Activated T-helper 1 cell treated with Interleukin-2 at 50 U/mL for 16 hours (primary cell): ENCODE results near the gene FASTKD3.
A peak's percentile ranks its signal among the peaks of the same experiment; 100 is the strongest.
"Not testable (repeated sequence)": the region's sequence is repeated elsewhere in the genome, so short reads cannot be mapped to it uniquely, and the experiment has no call there.

ENCODE experiments used
- DNase-seq: peaks from one replicate; pipeline ENCODE4 v3.0.0-alpha.2; 2020; ENCODE audit warnings: low read depth

FASTKD3 gene, protein sequence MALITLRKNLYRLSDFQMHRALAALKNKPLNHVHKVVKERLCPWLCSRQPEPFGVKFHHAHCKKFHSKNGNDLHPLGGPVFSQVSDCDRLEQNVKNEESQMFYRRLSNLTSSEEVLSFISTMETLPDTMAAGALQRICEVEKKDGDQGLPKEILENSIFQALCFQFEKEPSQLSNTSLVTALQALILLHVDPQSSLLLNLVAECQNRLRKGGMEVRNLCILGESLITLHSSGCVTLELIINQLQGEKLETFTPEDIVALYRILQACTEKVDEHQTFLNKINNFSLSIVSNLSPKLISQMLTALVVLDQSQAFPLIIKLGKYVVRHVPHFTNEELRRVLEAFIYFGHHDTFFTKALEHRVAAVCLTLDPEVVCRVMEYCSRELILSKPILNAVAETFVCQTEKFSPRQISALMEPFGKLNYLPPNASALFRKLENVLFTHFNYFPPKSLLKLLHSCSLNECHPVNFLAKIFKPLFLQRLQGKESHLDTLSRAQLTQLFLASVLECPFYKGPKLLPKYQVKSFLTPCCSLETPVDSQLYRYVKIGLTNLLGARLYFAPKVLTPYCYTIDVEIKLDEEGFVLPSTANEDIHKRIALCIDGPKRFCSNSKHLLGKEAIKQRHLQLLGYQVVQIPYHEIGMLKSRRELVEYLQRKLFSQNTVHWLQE

DNA sequence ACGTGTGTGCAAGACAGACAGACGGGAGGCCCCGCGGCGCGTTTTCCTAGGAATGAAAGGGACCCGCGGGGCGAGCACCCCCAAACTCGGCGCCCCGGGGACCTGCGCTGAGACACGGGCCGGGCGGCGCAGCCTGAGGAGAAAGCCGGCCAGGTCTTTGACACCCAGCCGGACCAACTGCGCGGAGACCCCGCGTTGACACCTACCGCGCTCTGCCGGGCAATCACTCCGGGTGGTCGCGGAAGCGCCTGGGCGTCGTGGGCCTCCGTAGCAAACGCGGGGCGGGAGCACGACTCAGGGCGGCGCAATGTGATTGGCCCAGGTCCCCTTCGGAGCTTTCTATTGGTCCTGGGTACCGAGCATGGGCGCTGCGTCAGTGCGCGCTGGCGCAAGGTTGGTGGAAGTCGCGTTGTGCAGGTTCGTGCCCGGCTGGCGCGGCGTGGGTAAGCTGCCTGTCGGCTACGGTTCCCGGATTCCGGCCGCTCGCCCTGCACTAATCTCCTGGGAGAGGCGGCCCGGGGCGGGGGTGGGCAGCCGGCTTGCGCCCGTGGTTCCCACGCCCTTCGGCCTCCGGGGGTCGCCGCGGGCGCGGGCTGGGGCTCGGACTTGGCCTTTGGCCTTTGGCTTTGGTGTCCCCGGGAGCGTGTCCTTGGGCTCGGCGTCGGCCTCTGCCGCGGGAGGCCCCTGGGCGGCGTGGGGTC lies at the start of gene FASTKD3, which contains the start of gene MTRR:
Gene FASTKD3, minus strand, starts transcription at position 259 of the 701 bp plus-strand sequence. CDS start 948 bp downstream, outside the sequence.
Gene MTRR, plus strand, starts transcription at position 376 of the 701 bp plus-strand sequence. CDS start 1,647 bp downstream, outside the sequence.
- DNase-seq = peak; percentile 82

DNA sequence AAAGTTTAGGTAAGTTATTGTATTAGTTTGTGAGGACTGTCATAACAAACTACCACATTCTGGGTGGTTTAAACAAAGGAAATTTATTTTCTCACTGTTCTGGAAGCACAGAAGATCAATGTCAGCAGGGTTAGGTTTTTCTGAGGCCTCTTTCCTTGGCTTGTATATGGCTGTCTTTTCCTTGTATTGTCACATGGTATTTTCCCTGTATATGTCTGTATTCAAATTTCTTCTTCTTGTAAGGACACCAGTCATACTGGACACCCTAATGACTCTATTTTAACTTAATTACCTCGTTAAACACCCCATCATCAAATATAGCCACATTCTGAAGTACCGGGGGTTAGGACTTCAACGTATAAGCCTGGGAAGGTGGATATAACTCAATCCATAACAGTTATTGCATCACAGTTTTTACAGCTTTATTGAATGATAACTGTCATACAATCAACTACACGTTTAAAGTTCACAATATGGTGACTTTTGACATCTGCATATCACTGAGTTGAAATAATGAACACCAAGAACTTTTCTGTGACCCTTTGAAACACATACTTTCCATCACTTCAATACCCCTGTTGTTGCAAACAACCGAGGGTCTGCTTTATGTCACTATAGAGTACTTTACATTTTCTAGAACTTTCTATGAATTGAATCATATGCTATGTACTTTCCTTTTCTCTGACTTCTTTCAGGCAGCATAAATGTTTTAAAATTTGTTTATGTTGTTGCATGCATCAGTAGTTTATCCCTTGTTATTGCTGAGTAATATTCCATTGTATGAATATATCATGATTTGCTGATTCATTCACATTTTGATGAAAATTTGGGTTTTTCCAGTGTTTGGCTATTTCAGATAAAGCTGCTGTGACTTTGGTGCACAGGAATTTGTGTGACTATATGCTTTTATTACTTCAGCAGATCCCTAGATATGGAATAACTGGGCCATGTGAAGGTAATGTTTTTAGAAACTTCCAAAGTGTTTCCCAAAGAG lies 48.6 kb upstream of the FASTKD3 start:
- no peak for DNase-seq

DNA sequence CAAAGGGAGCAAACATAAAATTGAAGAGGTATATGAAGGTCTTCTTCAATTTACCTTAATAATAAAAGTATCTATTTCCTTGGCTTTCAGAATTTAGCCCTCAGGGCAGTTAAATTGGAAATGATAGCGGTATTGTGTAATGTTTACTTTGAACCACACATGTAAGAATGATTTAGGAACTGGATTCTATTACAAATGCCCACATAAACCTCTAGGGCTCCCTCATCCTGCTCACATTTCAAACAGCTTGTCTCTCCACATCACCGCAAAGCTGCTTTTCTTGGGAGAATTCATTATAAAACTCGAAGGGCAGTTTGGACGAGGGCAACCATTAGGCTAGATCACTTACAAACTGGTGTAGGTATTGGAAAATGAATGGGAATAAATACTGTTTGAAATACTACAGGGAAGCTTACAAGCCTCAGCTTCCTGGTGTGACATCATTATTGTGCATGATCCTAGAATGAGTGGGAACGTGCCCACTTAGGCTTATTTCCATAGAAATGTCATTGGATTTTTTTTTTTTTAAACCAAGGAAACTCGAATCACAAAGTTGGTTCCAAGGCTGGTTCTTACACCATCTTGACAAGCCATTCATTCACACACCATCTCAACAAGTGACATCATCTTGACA lies 47.5 kb upstream of the FASTKD3 start:
- no peak for DNase-seq

DNA sequence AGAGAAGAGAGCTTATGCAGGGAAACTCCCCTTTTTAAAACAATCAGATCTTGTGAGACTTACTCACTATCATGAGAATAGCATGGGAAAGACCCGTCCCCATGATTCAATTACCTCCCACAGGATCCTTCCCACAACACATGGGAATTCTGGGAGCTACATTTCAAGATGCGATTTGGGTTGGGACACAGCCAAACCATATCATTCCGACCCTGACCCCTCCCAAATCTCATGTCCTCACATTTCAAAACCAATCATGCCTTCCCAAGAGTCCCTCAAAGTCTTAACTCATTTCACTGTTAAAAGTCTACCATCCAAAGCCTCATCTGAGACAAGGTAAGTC lies 42.6 kb upstream of the FASTKD3 start:
- not testable (repeated sequence) for DNase-seq

DNA sequence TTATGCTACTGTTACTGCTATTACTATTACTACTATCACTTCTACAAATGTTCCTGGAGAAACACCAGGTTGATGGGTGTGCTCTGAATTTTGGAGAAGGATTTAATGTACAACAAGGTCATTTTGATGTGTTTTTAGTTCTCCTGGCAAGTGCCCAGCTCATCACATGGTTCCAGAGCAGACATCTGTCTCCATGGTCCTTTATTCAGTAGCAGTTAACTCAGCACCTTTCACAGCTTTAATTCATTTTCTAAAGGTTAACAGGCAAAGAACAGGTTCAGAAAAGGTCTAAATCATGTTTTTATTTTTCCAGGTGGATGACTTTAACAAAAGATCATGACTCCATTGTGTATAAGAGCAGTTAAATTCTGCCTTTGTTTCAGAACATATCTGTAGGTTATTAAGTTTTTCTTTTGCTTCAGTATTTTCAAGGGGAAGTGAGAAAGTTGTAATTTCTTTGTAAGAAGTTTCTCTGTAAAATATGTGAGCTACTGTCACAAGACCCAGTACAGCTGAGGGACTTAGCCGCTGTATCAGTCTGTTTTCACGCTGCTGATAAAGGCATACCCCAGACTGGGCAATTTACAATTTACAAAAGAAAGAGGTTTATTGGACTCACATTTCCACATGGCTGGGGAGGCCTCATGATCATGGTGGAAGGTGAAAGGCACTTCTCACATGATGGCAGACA lies 42.1 kb upstream of the FASTKD3 start:
- DNase-seq = no peak

DNA sequence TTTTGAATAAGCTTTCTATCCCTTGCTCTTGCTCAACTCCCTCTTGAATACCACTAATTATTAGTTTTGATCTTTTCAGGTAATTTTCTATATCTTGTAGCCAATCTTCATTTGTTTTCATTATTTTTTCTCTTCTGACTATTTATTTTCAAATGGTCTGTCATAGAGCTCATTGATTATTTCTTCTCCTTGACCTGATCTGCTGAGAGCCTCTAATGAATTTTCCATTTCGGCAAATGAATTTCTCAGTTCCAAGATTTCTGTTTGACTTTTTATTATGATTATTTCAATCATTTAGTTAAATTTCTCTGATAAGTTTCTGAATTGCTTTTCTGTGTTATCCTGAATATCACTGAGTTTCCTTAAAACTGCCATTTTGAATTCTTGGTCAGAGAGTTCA lies 39.5 kb upstream of the FASTKD3 start:
- no peak for DNase-seq

DNA sequence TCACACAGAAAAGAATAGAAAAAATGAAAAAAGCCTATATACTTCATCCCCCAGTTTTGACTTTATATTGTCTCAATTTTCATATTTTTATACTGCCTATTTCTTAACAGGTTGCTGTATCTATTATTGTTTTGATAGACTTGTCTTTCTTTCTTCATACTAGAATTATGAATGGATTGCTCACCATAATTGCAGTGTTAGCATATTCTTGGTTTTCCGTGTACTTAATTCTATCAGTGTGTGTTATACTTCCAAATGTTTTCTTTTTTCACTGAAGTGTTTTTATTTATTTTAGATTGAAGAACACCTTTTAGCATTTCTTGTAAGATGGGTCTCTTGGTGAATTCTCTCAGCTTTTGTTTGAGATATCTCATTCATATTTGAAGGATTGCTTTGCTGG lies 38.8 kb upstream of the FASTKD3 start:
- no peak for DNase-seq

DNA sequence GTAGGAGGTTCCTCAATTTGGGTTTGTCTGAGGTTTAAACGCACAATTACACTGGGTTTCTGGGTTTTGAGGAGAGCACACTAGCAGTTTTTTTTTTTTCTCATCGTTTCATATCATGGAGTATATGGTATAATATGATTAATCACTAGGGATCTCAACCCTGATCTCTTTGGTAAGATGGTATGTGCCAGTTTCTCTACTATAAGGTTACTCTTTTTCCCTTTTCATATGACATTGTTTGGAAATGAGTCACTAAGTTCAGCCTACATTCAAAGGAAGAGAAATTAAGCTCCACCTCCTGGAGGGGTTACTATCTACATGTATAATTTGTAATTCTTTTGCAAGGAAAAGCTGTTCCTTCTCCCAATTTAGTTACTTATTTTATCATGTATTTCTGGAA lies 35.3 kb upstream of the FASTKD3 start:
- no peak for DNase-seq

DNA sequence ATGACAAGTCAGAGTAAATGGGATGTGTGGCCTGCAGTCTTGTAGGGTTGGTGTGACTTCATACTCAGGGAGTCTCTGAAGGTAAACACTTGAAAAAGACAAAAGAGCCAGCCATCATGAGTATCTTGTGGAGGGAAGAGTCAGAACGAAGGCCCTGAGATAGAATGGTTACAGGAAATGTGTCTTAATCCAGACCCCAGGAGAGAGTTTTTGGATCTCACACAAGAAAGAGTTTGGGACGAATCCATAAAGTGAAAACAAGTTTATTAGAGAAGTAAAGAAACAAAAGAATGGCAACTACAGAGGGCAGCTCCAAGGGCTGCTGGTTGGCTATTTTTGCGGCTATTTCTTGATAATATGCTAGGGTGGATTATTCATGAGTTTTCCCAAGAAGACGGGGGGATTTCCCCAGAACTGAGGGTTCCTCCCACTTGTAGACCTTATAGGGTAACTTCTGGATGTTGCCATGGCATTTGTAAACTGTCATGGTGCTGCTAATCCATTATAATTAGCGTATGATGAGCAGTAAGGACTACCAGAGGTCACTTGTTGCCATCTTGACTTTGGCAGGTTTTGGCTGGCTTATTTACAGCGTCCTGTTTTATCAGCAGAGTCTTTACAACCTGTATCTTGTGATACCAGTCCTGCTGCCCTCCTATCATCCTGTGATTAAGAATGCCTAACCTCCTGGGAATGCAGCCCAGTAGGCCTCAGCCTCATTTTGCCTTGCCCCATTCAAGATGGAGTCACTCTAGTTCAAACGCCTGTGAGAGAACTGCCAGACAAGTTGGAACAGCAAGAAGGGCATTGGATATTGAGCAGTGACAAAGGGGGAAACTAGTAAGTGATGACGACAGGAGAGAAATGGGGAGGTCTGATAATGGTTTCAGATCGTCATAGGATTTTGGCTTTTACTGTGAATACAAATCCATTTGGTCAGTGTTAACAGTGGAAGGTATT lies 34.1 kb upstream of the FASTKD3 start:
- no peak for DNase-seq

DNA sequence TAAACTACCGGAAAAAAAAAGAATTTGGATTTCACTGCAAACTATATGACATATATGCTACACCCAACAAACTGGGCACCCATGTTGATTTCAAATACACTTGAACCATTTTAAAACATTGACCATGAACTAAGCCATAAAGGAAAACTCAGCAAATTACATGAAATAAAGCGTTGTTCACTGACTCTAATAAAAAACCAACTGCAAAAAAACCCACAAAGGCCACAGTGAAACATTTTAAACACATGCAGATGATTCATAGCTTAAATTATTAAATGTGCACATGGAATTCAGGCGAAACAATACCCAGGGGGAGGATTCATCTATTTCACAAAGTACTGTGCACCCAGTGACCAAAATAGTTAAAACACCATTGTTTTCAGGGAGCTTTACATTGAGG lies 33.4 kb upstream of the FASTKD3 start:
- DNase-seq = no peak

DNA sequence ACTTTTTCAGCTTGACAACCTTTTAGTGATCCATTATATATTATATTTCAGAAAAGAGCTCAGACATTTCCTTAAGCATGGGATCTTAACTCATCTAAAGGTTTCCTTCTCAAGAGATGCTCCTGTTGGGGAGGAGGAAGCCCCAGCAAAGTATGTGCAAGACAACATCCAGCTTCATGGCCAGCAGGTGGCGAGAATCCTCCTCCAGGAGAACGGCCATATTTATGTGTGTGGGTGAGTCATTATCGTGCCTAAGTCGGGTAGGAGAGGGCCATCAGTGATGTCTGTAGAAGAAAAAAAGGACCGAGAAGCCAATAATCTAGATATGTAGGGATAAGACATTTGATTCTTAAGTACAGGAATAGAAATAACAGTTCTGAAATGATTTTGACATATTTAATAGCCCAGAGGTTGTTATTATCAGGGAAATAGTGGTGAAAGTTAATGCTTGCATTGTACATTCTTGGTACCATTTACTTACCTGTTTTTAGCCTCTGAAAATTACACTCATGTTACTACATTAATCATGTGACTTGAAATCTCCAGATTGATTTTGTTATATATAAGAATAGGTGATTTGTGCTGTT lies 28.3 kb upstream of the FASTKD3 start:
- no peak for DNase-seq

DNA sequence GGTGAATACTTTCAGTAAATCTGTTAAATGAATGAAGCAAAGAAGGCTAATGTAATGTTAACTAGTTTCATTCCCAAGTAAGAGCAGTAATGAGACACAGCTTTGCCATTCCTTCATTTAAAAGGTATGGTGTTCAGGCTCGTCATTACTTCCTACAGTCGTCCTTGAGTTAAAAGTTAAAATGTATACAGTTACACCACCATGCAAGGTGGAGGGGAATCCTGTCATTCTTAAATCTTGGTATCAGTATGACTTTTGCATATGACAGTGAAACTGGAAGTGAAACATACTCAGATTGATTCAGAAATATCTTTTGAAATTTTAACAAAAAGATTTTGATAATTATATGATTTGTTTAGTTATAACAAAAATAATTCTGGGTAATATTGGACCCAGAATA lies 26.0 kb upstream of the FASTKD3 start:
- DNase-seq = no peak

DNA sequence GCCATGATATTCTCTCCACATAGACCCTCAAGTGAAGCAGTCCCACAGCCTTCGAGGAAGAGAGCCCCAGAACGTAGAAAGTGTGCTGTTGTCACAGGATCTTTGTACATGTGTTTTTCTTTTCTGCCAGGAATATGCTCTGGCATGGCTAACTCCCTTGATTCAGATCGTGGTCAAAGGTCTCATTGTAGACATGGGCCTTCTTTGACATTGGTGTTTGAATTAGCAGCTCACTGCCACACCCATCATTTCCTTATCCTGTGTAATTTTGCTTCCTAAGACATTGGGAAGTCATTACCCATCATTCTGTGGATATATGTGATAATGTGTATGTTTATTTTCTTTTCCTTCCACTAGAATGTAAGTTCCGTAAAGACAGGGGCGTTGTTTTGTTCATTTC lies 25.6 kb upstream of the FASTKD3 start:
- no peak for DNase-seq

DNA sequence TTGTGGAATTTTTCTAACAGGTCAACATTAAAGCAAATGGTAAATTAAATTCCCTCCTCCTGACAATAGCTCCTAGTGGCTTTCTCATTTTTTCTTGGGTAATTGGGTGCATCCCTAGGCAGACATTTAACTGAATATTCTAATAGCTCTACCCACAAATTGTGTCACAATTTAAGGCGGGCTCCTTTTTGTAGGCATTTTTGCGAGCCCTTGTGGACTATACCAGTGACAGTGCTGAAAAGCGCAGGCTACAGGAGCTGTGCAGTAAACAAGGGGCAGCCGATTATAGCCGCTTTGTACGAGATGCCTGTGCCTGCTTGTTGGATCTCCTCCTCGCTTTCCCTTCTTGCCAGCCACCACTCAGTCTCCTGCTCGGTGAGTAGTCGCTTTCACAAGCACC lies 20.1 kb upstream of the FASTKD3 start:
- no peak for DNase-seq

DNA sequence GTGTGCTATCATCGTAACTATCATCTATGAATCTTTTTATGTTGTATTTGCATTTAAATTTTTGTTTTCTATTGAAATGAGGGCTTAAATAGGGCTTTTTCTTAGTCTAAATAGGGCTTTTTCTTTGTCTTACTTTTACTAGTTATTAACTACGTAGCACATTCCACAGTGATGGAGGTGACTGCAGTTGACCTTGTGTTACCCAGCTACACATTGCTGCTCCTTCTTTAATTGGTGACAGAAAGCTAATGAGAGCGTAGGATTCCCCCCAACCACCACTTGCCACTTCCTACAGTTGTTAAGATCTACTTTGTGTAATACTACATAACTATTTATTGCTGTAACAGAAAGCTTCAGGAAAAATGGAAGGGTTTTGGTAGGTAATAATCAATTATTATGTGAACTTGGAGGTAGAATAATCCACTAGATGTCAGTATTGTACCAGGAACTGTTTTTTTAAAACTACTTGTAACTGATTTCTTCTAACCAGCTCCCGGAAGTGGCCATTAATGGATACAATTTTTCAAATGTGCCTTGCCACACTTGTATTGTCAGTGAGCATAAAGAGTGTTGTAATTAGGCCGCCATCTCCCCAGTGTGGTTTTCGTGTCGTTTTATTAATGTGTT lies 18.1 kb upstream of the FASTKD3 start:
- no peak for DNase-seq

DNA sequence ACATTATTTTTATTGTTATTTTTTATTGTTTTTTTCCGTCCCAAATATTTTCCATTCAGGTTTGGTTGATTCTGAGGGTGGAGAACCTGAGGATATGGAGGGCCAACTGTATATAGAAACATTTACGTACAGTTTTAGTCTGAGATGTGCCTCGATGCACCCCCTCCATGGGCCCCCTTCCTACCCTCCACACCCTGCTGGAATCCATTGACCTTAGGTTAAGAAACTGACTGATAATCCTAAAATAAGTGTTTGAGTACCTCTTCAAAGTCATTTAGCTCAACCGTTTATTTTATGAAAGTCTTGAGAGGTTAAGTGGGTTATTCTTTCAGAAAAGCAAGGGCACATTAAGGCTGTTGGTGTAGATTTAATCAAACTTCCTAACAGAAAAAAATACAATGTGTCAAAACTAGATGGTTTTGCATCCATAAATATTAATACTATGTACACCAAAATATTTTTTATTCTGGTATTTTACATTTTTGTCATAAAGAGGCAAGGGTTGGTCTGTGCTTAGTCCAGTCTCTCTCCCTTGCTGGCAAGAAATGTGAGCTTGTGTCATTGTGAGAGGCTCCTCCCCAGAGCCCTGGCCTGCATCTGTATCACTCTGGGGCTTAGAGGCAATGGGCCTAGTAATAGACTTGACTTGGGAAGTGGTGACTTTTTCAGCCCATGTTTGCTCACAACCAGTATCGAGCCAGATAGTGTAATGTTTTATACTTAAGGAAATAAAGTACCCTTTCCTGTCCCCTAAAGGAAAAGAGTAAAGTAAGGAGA lies 15.8 kb upstream of the FASTKD3 start:
- DNase-seq = no peak

DNA sequence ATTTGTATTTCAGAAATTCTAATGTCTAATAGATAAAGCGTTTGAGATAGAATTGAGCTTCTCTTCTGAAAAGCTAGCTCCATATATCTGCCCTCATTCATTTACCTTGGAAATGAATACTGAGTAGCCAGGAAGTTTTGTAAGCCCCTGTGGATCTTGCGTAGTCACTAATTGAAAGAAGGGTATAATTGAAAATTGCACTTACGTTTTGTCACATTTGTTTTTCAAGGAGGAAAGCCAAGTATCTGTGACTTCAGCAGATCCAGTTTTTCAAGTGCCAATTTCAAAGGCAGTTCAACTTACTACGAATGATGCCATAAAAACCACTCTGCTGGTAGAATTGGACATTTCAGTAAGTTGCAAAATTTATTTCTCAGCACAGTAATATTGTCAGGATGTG lies 14.1 kb upstream of the FASTKD3 start:
- DNase-seq = no peak

DNA sequence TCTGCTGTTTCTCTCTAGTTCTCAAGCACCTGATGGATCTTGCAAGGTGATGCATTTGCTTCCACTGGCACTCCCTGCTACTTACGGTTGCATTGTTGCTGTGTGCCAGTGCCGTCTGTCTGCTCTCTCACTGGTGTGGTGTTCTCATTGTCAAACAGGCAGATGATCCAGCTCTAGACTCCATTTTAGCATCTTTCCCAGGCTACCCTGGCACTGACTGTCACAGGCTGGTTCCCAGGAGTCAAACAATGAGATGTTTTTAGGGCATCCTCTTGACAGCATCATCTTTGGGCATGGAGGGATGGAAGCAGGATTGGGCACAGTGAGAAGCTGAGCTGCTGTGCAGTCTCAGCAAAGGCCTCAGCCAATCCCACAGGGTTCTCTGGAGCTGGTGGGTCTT lies 13.0 kb upstream of the FASTKD3 start:
- no peak for DNase-seq
